K562 (cell line): ENCODE data around the gene NCOA4.
"Not testable (repeated sequence)": the region's sequence is repeated elsewhere in the genome, so short reads cannot be mapped to it uniquely, and the experiment has no call there.

Experiments used
- BRCA1 ChIP-seq, 2 experiments: fragments of 450-650 bp in 1 of 2; sonication (generic) in 1 of 2; formaldehyde crosslinking in 1 of 2; IDR thresholded peaks; 2 replicates each; pipeline versions ENCODE4 v1.5.0 to v1.6.1; 2017 to 2020; ENCODE audit warnings: mild to moderate bottlenecking in 1 of 2, missing genetic modification reagents in 1 of 2
- E2F6 ChIP-seq, 2 experiments: IDR thresholded peaks; 2 replicates each; pipeline ENCODE4 v1.6.1; 2011; ENCODE audit warnings: borderline replicate concordance in 1 of 2, control low read depth in 1 of 2, low read depth in 1 of 2, low read length in 1 of 2, mild to moderate bottlenecking in 1 of 2, mixed read lengths in 1 of 2, moderate library complexity in 1 of 2; ENCODE audit not compliant: insufficient read depth in 1 of 2, insufficient read length in 1 of 2, poor library complexity in 1 of 2, severe bottlenecking in 1 of 2; ENCODE audit errors: extremely low read depth in 1 of 2
- NR2C2 ChIP-seq, 2 experiments: fragments of 200-800 bp in 1 of 2; sonication (Bioruptor generic) in 1 of 2; sonication (generic) in 1 of 2; formaldehyde crosslinking in 1 of 2; IDR thresholded peaks; 2 replicates each; pipeline versions ENCODE4 v1.6.1 to v1.8.0; 2016 to 2022; ENCODE audit warnings: mild to moderate bottlenecking in 1 of 2, missing compliant biosample characterization in 1 of 2, missing genetic modification characterization in 1 of 2, missing genetic modification reagents in 1 of 2
- ZNF24 ChIP-seq: fragments of 450-650 bp; IDR thresholded peaks from 2 replicates; pipeline ENCODE4 v1.6.1; 2016

- not testable (repeated sequence) for TF ChIP-seq BRCA1 (IDR thresholded peaks at IDR 0.05); BRCA1 (CRISPR knock-in tag; IDR thresholded peaks at IDR 0.05); E2F6 (IDR thresholded peaks at IDR 0.05; ENCODE audit: borderline replicate concordance in 1 of 2, extremely low read depth in 1 of 2, insufficient read depth in 1 of 2, insufficient read length in 1 of 2, low read depth in 1 of 2, low read length in 1 of 2, poor library complexity in 1 of 2, severe bottlenecking in 1 of 2); ZNF24; NR2C2 (CRISPR knock-in tag; IDR thresholded peaks at IDR 0.05); NR2C2 (tag; IDR thresholded peaks at IDR 0.05)
These were observed 46.8 kb downstream of the NCOA4 start for GRCh38 chr10:45983538-45984186.
